Kidney glomerular epithelial cell (primary cell): ENCODE results near the gene VGLL4.
A peak's percentile ranks its signal among the peaks of the same experiment; 100 is the strongest.

ENCODE experiments used
- DNase-seq: peaks from one replicate; lab custom pipeline; 2025; lab: John Stamatoyannopoulos, UW

VGLL4 gene

DNA sequence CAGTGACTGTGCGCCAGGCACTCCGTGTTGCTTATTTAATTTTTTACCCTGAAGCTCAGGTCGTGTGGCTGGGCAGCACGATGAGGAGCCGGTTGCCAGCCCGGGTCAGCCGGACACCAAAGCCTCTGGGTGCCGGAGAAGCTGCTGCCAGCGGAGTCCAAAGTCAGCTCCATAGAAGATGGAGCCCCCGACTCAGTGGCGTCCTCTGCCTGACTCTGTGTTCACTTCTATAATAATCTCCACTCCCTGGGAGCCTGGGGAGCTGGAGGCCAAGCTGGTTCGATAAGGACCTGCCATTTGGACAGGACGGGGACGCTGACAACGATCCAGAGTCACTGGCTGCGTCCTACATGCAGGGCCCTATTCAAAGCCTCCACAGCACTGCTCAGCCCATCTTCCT, 78.6 kb downstream of the VGLL4 start:
- no peak for DNase-seq

DNA sequence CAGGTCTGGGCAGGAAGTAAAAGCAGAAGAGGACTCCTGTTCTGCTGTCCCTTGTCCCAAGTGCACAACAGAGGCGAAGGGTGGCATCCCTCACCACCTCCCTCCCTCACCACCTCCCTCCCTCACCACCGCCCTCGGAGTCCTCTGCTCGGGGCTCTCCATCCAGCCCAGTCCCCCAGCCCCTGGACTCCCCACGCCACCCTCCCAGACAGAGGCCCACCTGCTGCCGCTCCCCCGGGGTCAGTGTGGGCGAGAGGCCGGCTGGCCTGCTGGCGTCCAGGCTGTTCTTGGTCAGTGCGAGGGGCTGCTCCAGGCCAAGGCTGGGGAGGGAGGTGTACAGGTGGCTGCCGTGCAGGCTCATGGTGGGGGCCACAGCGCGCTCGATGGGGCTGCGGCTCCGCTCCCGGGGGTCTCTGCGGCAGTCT, 79.1 kb downstream of the VGLL4 start:
- no peak for DNase-seq

DNA sequence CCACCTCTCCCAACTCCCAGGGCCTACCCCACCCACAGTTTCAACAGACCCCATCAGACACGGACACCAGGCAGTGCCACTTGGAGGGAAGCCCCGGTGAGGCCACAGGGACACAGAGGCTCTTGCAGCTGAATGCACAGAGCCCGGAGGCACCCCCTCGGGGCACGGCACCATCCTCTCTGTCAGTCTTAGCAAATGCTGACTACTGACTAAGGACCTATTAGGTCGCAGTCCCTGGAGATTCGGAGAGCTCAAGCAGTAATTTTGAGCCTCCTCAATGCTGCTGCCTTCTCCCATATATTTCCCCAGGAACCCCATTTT, 79.9 kb downstream of the VGLL4 start:
- DNase-seq = no peak

DNA sequence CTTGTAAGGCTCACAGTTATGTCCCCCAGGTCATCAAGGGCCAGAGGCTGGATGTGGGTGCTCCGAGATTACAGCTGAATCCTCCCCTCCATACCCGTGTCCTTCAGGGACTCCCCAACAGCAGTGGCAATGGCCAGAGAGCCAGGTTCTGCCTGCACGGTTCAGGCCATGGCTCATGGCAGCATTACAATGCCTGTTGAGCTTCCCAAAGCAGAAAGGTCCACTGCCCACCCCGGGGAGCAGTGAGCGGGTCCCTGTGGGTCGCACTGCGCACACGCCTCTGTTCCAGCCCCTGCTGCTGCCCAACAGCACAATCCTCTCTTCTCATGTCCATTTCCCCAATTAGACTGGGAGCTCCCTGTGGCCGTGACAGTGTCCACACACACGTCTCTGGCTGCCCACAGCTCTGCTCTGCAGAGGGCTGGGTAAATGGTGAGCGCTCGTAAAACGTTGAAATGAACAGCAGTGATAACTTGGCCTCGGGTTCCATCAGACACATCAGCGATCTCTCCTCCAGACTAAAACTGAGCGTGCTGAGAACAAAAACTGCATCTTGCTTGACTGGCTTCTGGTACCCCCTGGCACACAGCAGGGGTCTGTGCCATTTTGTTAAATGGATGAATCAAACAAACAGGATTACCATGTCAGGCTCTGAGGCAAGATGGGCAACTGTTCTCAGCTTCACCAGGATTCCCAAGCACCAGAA, 80.4 kb downstream of the VGLL4 start:
- DNase-seq = no peak

DNA sequence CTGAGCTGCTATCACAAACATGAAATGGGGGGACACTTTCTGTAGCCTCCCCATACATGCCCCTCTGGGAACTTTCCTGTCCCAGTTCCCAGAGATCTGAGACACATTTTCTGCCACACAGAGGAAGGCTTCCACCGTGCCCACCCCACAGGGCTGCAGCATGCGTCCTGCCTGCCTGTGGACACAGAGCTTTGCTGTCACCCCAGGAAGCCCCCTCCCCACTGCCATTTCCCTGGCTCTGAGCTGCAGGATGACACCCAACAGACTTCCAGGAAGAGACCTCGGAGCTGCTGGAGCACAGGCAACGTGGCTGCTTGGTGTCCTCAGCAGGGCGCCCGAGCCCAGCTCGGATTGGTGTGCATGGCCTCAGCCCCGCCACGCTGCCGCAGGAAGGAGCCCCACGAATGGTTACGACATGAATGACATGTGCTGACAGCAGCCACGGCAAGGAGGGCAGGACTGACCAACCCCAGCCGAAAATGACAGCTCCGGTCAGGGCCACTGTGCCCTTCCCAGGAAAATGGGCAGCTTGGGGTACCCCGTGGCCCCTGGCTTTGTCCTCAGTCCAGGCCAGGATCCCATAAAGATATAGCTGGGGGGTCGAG, 81.3 kb downstream of the VGLL4 start:
- DNase-seq = no peak

DNA sequence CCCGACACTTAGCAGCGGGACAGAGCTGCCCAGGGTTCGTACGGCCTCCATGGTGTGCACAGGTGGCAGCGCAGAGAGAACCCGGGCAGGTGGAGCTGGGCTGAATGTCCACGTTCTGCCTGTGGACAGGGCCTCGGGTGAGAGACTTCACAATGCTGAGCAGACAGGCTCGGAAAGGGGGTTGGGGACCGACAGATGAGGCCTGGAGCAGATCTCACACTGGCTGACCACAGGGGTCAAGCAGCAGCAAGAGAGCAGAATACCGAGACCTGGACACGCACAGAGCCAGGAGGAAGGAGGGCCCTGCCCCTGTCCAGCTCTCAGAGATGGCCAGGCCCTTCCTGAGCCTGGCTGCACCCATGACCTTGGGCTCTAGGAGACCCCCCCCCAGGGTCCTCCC, 83.0 kb downstream of the VGLL4 start:
- DNase-seq = no peak

DNA sequence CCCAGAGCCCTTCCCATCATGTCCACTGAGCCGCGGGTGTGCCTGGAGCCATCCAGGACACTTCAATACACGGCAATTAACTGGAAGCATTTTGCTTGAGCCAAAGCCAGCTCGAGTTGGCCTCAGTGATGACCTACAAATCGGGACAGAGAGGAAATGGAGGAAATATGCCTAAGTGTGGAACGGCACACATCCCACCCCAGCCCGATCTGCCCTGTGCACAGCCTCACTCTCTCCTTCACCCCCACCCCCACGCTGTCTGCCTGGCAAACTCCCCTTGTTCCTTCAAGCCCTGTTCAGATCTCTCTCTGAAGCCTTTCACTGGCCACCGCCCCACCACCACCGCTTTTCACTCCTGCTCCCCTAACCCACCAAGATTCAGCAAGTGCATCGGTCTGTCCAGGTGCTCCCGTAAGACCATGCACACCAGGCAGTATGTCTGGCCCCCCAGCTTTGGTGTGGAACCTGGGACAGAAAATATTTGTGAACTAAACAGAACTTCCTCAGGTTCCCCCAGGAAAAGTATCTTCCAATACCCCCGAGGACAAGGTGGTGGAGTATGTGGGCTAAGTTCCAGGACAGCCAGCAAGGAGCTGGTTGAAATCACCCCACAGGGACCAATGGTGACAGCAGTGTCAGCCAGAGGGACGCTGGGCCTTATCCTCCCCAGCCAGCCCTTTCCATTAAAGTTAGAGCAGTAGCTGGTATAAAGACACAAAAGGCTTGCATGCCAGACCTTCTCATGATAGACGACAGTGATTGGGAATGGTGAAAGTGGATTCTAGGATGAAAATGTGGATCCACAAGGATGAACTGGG, 83.7 kb downstream of the VGLL4 start:
- no peak for DNase-seq

DNA sequence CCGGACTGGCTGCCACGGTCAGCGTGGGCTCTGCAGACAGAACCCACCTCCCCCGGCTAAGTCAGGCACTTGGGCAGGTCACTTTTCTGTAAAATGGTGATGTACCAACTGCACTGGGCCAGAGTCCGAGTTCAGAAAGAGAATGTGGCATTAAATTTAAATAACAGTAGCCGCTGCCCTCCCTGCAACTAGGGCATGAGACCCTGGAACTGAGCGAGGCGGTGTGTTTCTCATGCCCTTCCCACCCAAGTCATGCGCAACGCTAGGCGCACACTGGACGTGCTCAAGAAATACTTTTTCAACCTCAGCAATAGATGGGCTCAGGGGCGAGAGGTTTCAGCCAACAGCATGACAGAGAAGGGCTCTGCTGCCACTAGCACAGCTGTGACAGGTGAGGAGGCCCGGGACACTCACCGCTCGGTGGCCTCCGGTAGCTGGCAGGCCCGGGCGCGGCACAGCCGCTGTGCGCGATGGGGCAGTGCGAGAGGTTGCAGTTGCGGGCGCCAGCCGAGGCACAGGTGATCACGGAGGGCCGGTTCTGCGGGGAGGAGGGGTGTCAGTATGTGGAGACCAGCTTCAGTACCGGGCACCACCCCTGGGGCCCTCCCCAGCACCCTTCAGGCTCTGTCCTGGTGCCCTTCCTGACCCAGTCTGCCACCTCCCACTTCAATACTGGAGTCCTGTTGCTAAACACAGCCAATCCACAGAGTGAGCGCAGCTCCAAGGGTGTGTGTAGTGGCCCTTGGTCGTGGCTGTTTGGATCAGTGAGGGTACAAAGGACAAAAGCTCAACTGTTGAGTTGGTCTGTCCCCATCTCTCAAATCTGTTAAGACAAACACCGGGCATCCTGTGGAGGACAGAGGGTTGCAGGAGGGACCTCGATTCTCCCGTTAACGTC, 84.5 kb downstream of the VGLL4 start:
- no peak for DNase-seq

DNA sequence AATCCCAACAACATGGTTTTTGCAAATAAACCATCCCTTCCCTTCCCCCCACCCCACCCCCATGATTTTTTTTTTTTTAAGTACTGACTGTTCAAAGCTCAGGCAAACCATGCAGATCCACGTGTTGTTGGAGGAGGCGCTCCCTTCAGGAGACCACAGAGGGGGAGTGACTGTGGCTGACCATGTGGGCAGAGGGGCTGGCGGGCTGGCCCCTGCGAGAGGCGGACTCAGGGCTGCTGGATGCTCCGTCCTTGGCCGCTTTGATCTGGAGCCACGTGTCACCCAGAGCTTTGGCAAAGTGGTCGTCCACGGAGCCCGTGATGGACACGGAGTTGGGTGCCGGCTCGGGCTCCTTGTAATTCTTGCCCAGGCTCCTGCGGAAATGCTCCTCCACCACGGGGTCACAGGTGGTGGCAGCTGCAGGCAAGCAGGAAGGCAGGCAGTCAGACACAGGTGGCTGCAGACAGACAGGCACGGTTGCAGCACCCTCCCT, 85.3 kb downstream of the VGLL4 start:
- no peak for DNase-seq

DNA sequence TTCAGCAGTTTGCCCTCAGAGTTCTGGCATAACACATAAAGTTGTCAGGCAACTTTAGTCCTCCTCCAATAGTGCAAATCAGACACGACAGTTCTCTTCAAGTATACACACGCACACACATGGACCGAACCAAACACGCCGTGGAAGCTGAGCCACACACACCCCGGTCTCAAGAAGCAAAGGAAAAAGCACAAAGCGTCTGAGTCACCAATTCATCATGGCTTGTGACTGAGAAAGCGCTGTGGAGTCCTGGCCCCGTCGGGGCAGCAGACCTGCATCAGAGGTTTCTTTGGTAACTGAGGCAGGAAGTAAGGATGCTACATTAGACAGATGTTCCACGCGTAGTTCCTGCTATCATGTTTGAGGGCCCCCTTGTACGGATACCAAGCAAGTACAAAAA, 85.7 kb downstream of the VGLL4 start:
- peak; percentile 17 for DNase-seq

DNA sequence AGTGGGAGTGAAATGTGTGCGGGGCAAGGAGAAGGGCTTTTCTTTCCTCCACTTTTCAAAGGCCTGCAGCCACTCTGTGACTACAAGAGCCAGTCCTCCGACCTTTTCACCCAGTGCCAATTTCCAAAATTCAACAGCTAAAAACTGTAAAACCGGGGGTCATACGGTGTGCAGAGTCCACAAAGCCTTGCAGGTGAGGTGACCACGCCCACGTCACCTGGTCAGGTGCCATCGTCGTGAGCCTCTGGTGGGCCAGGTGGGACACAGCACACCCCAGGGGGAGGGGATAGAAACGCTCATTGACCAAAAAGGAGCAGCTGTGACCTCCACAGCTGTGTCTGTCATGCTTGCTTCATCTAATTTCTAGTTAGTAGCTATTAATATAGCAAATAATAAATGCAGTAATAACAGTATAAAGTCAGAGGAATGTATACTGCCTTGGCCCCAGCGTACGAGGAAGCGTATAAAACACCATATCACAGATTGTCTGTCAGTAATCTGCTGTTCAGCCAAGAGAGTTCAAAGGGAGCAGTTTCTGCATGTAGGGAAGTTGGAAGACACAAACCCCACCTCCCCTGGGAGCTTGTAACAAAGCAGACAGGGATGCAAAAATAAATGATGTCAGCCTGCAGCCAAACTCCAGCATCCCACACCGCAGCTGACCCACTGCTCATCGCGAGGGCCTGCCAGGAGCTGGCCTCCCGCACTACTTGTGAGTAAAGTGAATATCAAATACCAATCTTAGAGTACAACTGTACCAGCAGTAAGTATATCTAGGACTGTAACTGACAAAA, 86.7 kb downstream of the VGLL4 start:
- peak; percentile 21 for DNase-seq

DNA sequence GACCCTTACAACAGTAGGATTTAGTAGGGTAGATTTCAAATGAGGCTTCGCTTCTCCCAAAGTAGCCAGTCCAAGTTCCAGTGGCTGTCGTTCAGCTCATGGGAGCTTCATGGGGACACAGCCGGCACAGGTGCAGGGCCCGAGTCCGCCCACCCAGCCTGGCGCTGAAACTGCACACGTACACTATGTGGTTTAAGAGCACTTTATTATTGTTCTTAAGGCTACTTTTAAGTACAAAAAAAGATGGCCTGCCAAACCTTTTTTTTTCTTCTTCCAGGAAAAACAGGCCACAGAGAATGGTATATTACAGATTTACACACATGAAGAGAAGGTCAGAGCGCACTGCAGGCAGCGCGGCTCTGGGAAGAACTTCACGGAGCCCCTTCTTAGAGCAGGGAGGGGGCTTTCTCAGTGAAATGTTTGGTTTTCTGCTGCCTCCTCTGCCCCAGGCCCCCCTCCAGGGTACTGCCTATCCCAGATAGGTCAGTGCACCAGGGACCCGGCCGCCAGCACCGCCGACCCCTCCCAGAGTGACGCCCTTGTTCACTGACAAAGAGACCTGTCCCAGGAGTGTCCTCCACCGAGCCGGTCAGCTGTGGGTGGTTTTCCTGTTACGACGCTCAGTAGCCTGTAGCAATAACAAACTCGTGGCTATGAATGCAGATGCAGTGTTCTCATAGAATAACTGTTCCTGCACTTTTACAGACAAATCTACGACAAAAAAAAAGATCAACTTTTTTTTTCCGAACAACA, 87.7 kb downstream of the VGLL4 start:
- no peak for DNase-seq

DNA sequence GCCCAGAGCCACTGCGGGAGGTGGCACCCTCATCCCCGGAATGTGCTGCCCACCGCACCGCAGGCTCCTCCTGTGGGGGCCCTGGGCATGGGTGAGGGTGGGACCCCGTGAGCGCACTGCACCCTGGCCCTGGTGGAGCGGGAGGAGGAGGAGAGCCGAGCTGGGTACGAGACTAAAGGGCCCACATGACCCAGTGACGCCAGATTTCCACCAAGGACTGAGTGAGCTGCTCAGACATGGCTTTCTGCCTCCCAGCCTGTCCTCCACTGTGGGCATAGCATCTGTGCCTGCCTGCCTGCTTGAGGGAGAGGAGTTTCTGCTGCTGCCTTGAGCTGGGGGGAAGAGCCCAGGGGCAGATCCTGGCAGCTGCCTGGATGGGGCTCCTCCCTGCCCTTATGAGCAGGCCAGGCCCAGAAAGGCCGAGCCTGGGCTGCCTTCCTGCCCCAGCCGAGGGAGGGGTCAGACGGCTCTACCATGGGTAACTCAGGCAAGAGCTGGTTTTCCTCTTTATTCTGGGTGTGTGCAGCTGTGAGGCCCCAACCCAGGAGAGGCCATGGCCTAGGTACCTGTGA, 88.4 kb downstream of the VGLL4 start:
- DNase-seq = no peak

DNA sequence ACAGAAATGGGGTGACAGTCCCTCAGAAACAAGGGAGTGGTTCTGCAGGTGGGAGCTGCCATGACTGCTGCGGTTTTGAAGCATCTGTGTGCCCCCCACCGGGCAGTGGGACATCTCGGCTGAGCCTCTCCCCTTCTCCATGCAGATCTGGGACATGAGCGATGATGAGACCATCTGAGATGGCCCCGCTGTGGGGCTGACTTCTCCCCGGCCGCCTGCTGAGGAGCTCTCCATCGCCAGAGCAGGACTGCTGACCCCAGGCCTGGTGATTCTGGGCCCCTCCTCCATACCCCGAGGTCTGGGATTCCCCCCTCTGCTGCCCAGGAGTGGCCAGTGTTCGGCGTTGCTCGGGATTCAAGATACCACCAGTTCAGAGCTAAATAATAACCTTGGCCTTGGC, 89.0 kb downstream of the VGLL4 start:
- no peak for DNase-seq

DNA sequence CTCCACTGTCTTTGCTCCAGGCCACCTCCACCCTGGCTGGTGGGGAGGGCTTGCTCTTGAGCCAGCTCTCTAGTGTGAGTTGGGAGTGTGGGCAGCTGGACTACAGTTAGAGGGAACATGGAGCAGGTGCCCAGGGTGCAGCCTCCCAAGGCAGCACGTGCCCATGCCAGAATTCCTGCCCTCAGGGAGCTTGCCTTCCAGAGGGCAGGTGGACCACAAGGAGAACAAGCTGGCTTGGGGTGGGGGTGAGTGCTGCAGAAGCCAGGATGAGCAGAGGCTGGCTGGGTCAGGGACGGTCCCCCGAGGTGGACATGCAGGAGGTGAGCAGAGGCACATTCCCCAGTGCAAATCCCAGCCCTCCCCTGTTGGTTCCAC, 89.5 kb downstream of the VGLL4 start:
- no peak for DNase-seq

DNA sequence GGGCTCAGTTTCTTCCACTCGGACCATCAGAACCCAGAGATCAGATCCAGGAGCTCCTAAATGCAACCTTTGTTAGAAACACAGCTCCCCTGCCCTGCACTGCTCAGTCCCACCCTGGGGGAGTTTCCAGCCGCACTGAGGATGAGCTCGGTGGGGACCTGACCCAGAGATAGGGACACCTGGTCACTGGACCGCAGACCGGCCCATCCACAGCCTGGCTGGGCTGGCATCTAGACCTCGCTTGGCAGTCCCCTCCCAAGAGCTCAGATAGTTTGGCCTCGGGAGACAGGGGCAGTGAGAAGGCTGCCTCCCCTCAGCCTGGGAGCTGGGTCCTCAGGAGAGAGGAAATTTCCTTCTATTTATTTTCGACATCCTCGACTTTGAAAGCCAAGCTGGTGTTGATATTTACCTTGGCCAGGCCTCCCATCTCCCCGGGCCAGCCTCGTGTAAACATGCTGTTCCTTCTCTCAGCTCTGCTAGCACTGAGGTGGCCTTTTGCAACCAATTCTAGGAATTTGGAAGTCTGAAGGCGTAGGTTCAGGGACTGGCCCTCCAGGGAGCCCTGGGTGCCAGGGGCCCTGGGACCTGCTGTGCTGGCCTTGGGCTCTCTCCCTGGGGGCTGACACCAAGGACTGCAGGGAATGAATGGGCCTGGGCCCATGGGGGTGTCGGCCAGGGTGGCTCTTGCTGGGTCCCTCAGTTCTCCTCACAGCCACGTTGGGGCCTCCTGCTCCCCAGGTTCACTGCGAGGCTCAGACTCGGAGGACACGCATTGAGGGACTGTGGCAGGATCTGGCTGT, 90.1 kb downstream of the VGLL4 start:
- no peak for DNase-seq

DNA sequence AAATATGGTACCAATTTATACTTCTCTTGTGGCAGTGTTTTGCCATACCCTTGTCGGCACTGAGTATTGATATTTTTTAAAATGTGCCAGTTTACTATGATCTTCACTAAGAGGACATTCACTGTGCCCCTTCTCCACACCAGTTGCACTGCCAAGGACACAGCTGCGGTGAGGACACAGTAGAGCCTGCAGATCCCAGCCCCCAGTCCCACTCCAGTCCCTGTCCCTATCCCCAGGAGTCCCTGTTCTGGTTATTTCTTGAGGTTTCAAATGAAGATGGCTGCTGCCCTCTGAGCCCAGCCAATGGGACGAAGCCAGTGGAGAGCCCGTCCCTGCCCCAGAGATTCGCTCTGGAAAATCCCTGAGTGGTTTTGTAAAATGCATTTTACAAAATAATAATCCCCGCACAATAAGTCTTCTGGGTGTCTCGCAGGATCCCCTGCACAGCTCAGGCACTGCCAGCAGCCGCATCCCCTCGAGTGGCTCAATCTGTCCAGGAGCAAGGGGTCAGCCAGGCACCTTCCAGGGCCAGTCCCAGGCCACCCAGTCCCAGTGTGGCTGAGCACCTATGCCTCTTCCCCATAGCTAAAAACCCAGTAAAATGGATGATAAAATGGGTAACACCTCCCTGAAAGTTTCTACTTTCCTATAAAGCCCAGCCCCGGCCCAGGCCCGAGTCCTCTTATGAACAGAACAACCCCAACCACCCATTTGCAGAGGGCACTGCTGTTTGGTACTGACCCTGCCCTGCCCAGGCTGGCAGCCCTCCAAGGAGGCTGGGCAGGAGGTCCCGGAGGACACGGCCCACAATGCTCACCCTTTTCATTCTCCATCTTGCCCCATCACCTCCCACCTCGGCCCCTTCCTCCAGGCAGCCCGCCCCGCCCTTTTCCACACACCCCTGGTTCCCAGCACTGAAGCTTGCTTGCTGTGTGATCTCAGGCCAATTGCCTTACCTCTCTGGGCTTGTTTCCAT, 91.1 kb downstream of the VGLL4 start:
- DNase-seq = no peak

DNA sequence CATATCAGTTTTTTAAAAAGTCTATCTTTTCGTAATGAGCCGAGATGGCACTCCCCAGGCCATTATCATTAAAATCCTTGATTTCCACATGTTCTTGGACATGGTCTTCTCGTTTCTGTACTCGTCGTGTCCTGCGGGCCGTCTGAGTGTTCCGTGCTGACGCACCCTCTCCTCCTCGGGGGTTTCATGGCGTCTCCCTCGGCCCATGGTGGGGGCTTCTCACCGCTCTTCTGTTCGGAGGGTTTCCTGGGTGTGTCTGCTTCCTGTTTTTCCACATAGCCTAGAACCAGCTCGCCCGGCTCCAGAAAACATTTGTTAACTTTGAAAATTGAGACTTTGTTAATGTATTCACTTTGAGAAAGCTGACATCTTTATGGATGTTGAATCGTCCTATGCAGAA, 92.7 kb downstream of the VGLL4 start:
- no peak for DNase-seq
